Activated CD4-positive, alpha-beta T cell treated with anti-CD3 and anti-CD28 coated beads, Interleukin-10, Interleukin-2, amounts not matched to agents 100 ng/mL and 50 ng/mL, durations not matched to agents 16 hours and 8 hours (primary cell): Measurements from ENCODE around the gene MACC1.
A peak's percentile ranks its signal among the peaks of the same experiment; 100 is the strongest.
"Not testable (repeated sequence)": the region's sequence is repeated elsewhere in the genome, so short reads cannot be mapped to it uniquely, and the experiment has no call there.

ENCODE experiments used
- DNase-seq: peaks from one replicate; pipeline ENCODE4 v3.0.0-alpha.2; 2020

MACC1 gene

GRCh38 chr7:20165146-20165510 lies 52.1 kb downstream of the MACC1 start:
- no peak for DNase-seq

DNA sequence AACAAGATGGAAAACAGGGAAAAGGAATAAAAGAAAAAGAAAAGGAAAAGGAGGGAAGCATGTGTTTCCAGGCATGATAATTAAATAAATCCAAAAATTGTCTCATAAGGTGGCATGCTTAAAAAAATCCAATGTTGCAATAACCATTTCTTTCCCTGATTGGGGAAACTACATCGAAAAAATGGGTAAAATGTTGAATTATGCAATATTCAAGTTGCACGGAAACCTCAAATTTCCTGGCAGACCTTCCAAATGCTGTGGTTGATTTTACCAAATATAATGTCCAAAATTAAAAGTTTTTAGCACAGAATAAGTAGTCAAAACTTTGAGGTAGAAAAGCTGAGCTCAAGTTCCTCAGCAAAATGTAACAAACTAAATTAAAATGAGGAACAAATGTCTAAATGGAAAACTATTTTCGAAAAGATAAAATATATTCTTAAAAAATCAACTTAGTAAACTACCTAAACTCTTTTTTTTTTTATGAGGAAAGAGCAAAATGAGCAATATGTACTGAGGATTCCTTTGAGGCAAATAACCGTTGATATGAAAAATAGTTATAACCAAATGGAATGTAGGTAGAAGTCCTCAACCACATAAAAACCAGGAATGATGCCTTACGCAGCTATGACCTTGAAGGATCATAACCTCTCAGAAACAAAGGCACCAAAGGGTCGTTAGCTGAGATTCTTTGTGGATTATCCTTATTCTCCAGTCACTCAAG lies 52.6 kb downstream of the MACC1 start:
- no peak for DNase-seq

DNA sequence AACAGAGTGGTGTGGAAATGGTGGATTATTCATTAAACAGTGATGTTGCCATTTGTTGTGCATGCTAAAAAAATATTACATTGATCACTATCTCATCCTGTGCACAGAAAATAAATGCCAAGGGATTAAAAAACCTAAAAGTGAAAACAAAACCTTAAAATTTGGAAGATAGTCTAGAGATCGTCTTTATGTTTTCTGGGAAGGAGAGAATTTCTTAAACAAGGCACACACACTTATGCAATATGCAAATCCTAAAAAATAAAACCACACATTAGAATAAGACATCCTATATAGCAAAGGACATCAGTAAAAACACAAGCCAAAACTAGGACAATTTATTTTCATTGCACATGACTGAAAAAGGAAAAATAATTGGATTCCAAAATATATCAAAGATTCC lies 54.5 kb downstream of the MACC1 start:
- DNase-seq = no peak

- DNase-seq = no peak
These were observed 57.9 kb downstream of the MACC1 start for GRCh38 chr7:20159226-20159747.

DNA sequence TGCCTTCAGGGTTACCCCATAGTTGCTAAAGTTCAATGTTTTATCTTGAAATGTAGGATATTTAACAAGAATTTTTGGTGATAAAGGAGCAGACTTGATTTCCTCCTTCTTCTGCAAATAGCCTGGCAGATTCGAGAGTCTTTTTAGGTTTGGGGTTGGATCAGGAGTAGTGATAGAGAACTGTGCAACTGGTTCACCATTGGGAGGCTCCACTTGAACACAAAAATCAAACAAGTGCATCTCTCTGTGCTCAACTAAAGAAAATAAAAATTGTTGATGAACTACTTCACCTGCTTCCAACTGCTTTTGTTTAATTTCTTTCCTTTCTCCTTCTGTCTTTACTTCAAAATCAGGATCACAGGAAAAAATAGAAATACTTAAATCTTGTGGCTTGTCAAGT lies 58.5 kb downstream of the MACC1 start:
- no peak for DNase-seq

DNA sequence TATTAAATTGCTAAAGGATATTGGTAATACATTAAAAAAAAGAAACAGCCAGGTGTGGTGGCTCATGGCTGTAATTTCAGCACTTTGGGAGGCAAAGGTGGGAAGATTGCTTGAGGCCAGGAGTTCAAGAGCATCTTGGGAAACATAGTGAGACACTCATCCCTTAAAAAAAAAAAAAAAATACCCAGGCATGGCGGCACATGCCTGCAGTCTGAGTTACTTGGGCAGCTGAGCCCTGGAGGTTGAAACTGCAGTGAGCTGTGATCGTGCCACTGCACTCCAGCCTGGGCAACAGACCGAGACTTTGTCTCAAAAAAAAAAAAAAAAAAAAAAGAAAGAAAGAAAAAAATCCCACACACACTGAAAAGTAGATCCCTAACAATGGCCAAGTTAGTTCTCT lies 59.7 kb downstream of the MACC1 start:
- DNase-seq = no peak

DNA sequence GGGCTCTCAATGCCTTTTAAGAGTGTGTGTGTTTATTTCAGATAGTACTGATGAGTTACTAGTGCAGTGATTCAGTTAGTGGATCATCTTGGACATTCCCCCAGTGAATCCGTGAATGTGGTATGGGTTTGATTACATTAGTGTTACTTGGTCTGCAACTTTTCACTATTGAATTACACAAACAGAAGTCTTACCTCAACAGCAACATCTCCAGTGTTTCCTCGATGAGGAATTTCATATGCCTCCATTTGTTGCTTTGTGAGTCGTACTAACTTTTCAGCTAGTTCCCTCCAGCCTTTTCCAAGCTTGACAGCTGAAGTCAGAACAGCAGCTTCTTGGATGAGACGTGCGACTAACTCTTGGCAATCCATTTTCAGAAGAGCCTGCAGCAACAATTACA lies 63.2 kb downstream of the MACC1 start:
- no peak for DNase-seq

GRCh38 chr7:20153567-20153966 lies 63.6 kb downstream of the MACC1 start:
- no peak for DNase-seq

DNA sequence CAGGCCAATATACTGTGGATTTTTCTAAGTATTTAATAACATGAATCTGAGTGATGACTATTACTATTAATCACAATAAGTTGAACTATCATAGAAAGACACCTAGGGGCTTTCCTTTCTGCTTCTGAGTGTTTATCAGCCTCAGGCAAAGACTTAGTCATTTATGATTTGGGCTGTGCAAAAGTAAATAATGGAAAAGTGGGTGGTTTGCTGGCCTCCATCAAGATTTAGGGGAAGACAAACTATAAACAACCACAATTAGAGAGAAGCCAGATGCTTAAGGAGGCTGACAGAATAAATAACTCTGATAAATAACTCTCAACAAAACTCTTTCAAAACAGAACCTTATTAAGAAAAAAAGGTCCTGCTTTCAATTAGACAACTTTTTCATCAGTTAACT lies 64.7 kb downstream of the MACC1 start:
- DNase-seq = no peak

- DNase-seq = no peak
These were observed 65.3 kb downstream of the MACC1 start for GRCh38 chr7:20151708-20152456.

- DNase-seq = no peak
These were observed 70.7 kb downstream of the MACC1 start for GRCh38 chr7:20146451-20146850.

DNA sequence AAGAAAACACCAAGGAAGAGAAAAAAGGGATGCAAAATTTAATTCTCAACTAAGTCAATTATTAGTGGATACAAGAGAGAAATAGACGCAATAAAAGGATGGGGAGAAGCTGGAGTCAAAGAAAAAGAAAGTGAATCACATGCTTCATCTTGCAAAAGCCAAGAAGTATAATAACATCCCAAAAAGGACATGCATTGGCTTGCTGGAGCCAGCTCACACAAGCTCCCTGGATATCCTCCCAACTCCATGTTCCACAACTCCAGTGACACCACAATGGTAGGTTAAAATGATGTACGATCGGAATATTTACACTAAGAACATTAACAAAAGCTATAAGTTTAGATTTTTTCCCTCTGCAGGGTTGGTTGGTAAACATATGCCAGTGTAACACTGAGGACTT lies 72.4 kb downstream of the MACC1 start:
- DNase-seq = no peak

DNA sequence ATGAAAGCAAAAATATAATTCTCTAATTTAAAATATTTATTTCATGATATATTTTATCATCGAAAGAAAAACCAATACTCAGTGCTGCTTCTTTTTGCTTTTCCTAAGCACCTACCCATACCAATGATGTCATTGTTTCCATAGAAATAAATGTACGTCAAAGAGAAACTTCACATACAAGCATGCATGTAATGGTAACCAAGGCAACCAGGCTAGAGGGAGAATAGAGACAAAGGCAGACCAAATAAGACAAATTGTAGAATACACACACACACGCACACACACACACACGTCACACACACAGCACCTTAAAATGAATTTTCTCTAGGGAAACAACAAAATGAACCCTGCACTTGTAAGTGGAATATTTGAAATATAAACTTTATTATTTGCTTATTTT lies 75.5 kb downstream of the MACC1 start:
- DNase-seq = peak; percentile 2

- DNase-seq = no peak
These were observed 76.2 kb downstream of the MACC1 start for GRCh38 chr7:20141002-20141345.

- no peak for DNase-seq
These were observed 76.7 kb downstream of the MACC1 start for GRCh38 chr7:20140291-20141001.

DNA sequence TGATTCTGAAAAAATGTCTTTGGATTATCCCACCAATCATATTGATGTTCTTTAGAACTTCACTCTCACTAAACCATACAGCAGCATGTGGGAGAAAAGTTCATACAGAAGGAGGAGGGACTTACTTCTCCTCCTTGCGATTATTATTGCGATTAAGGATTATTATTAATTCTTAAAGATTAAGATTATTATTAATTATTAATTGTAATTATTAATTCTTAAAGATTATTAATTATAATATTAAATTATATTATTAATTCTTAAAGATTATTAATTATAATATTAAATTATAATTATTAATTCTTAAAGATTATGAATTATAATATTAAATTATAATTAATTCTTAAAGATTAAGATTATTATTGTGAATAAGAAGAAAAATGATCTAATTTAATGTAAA lies 80.5 kb downstream of the MACC1 start:
- DNase-seq = no peak

DNA sequence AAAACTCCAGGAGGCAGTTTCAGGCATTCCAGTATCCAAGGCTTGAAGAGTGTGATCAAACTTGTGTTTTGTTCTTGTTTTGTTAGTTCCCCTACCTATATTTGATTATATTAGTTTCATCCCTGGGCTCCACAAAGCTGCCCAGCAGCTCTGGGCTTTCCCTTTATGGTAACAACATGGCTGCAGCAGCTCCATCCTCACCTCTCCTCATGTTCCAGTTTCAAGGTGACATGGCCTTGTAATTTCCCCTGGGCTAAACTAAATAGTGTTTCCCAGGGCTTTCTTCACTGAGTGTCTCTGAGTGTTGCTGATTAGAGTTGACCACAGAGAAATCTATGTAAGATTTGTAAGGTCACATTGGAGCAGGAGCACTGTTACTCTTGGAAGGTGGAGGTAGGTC lies 83.4 kb downstream of the MACC1 start:
- DNase-seq = no peak

GRCh38 chr7:20132585-20132984 lies 84.6 kb downstream of the MACC1 start:
- DNase-seq = no peak

DNA sequence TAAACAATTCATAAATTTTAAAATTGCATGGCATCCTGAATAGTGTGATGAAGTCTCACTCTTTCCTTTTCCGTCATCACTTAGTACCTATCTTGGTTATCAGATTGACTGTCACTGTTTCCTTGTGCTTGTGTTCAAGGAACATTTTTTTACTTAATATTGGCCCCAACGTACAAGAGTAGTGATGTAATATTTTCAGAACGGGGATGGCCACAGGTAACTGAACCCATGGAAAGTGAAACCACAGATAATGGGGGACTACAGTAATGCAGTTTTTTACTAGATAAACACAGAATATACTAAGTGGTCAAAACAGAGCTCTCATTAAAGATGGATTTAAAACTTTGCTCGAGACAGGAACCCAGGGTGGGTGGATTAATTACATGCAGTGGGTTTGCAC lies 85.4 kb downstream of the MACC1 start:
- DNase-seq = no peak

GRCh38 chr7:20129920-20130319 lies 87.3 kb downstream of the MACC1 start:
- DNase-seq = no peak

DNA sequence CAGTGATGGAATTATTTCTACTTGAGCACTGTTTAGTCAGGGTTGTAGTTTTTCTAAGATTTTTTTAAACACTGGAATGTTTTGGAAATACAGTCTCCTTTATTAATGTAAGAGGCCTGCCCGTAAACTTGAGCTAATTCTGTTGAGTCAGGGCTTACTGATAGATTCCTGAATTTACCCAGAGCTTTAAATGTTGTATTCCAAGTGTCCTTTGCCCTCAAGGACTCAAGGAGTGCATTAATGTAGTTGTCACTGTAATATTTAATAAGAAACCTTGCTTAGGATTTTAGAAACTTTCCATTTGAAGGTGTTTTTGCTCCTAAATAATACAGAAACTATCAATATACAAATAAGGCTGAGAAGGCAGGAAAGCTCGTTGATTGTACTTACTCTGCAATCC lies 89.2 kb downstream of the MACC1 start:
- no peak for DNase-seq

- not testable (repeated sequence) for DNase-seq
These were observed 91.1 kb downstream of the MACC1 start for GRCh38 chr7:20126060-20126459.

- DNase-seq = not testable (repeated sequence)
These were observed 93.1 kb downstream of the MACC1 start for GRCh38 chr7:20124087-20124486.
